HCT116 (cell line): Measurements from ENCODE around the gene CCDC28B. TPM values are rescaled to one million over a fixed set of nuclear protein-coding genes. Genes with fewer than 3 reads are reported as not detected.

Source experiments
- ATAC-seq: fragments of 200-7000 bp; cut with Tn5 transposase; 2 replicates; pipeline ENCODE4 v1.9.1; 2020; ENCODE audit warnings: mild to moderate bottlenecking, moderate library complexity
- BruUV-seq: library from RNA; stranded (reverse); fragments of 400-500 nt; replicated peaks from 2 replicates; lab custom pipeline; 2021; lab: Mats Ljungman, UMichigan
- CTCF ChIA-PET: fragments of 300-600 bp; sonication (Branson Sonifier 250); formaldehyde crosslinking; loops from one replicate; lab custom pipeline; 2021; ENCODE audit warnings: antibody characterized with exemption; lab: Charles Lee
- POLR2A ChIA-PET: fragments of 300-600, 350-600 bp; sonication (Branson Sonifier 250); formaldehyde crosslinking; loops from one replicate; lab custom pipeline; 2021; ENCODE audit warnings: antibody characterized with exemption; lab: Charles Lee
- RAD21 ChIA-PET, 2 experiments: fragments of 300-600 bp; sonication (Branson Sonifier 250); formaldehyde crosslinking; loops; one replicate each; lab custom pipeline; 2023; ENCODE audit warnings: low total read pairs in 2 of 2; ENCODE audit not compliant: uncharacterized antibody in 2 of 2, unreplicated experiment in 2 of 2, low non-redundant PET in 1 of 2; lab: Charles Lee
- DNase-seq: peaks from one replicate; pipeline ENCODE4 v3.0.0-alpha.2; 2010; ENCODE audit warnings: low read depth, low spot score
- H2AFZ ChIP-seq: fragments of 200-600 bp; shearing (Covaris generic), sonication (generic); 2 replicates; pipeline ENCODE4 v1.6.1; 2017; ENCODE audit warnings: low read depth, mixed run types, mixed read lengths, antibody characterized with exemption, low read length; ENCODE audit not compliant: poor library complexity, severe bottlenecking
- H3K27ac ChIP-seq: 2 replicates; pipeline ENCODE4 v1.5.1; 2012; ENCODE audit warnings: low read depth, low read length
- H3K27me3 ChIP-seq: fragments of 200-600 bp; sonication (generic); 2 replicates; pipeline ENCODE4 v1.6.1; 2016; ENCODE audit warnings: mixed run types, low read length, mixed read lengths; ENCODE audit not compliant: insufficient read depth
- H3K36me3 ChIP-seq, 2 experiments: fragments of 200-500 bp in 1 of 2; fragments of 200-600 bp in 1 of 2; sonication (Bioruptor generic) in 1 of 2; sonication (generic) in 1 of 2; 2 replicates each; pipeline versions ENCODE4 v1.5.1 to v1.6.1; 2014 to 2016; ENCODE audit warnings: low read length in 2 of 2, inconsistent platforms in 1 of 2, mixed read lengths in 1 of 2, mixed run types in 1 of 2; ENCODE audit not compliant: insufficient read depth in 2 of 2, control insufficient read depth in 1 of 2
- H3K4me1 ChIP-seq, 2 experiments: fragments of 200-600 bp in 1 of 2; sonication (generic) in 1 of 2; 2 replicates each; pipeline versions ENCODE4 v1.5.1 to v1.6.1; 2012 to 2017; ENCODE audit warnings: low read length in 2 of 2, inconsistent platforms in 1 of 2, mild to moderate bottlenecking in 1 of 2, mixed read lengths in 1 of 2, mixed run types in 1 of 2, moderate library complexity in 1 of 2; ENCODE audit not compliant: insufficient read depth in 2 of 2, control insufficient read depth in 1 of 2
- H3K4me2 ChIP-seq: fragments of 200-600 bp; sonication (generic); 2 replicates; pipeline ENCODE4 v1.6.1; 2017; ENCODE audit warnings: mixed run types, low read length, mixed read lengths
- H3K4me3 ChIP-seq, 2 experiments: fragments of 200-600 bp in 1 of 2; sonication (generic) in 1 of 2; replicated peaks in 1 of 2; 2 replicates each; pipeline ENCODE4 v1.5.1; 2011 to 2016; ENCODE audit warnings: low read length in 2 of 2, control low read depth in 1 of 2, low read depth in 1 of 2, mild to moderate bottlenecking in 1 of 2, mixed read lengths in 1 of 2, mixed run types in 1 of 2
- H3K79me2 ChIP-seq: fragments of 200-600 bp; sonication (generic); 2 replicates; pipeline ENCODE4 v1.6.1; 2017; ENCODE audit warnings: mild to moderate bottlenecking, mixed run types, low read length, moderate library complexity, mixed read lengths; ENCODE audit not compliant: insufficient read depth
- H3K9ac ChIP-seq: fragments of 200-600 bp; sonication (generic); 2 replicates; pipeline ENCODE4 v1.6.1; 2016; ENCODE audit warnings: low read length, mixed read lengths
- H3K9me2 ChIP-seq: fragments of 200-600 bp; sonication (generic), shearing (Covaris generic); 2 replicates; pipeline ENCODE4 v1.6.1; 2017; ENCODE audit warnings: mixed run types, mild to moderate bottlenecking, moderate library complexity; ENCODE audit not compliant: insufficient read depth
- H3K9me3 ChIP-seq, 2 experiments: fragments of 200-500 bp in 1 of 2; fragments of 200-600 bp in 1 of 2; sonication (Bioruptor generic) in 1 of 2; sonication (generic) in 1 of 2; 2 replicates each; pipeline ENCODE4 v1.6.1; 2014 to 2017; ENCODE audit warnings: low read length in 2 of 2, mixed read lengths in 2 of 2, inconsistent platforms in 1 of 2, low read depth in 1 of 2, mild to moderate bottlenecking in 1 of 2, mixed run types in 1 of 2, moderate library complexity in 1 of 2; ENCODE audit not compliant: control insufficient read depth in 1 of 2, insufficient read depth in 1 of 2
- H4K20me1 ChIP-seq: fragments of 200-600 bp; sonication (generic), shearing (Covaris generic); 2 replicates; pipeline ENCODE4 v1.6.1; 2017; ENCODE audit warnings: mixed run types, mild to moderate bottlenecking, moderate library complexity; ENCODE audit not compliant: insufficient read depth
- CEBPB ChIP-seq: IDR thresholded peaks from 2 replicates; pipeline ENCODE4 v1.6.1; 2012; ENCODE audit warnings: low read depth
- JUND ChIP-seq: IDR thresholded peaks from 2 replicates; pipeline ENCODE4 v1.6.1; 2012
- RAD21 ChIP-seq: IDR thresholded peaks from 2 replicates; pipeline ENCODE4 v1.6.1; 2012; ENCODE audit warnings: low read depth, mild to moderate bottlenecking
- TCF7L2 ChIP-seq: IDR thresholded peaks from 2 replicates; pipeline ENCODE4 v1.7.0; 2011; ENCODE audit warnings: borderline replicate concordance, inconsistent platforms; ENCODE audit not compliant: insufficient read depth, insufficient read length; ENCODE audit errors: extremely low read depth
- YY1 ChIP-seq: IDR thresholded peaks from 2 replicates; pipeline ENCODE4 v1.6.1; 2011; ENCODE audit warnings: low read length, low read depth, moderate library complexity, mild to moderate bottlenecking; ENCODE audit not compliant: insufficient replicate concordance; ENCODE audit errors: extremely low read depth
- ZFX ChIP-seq: fragments of 450-650 bp; IDR thresholded peaks from 2 replicates; pipeline ENCODE4 v1.6.1; 2017
- intact Hi-C: fragments of 100-400 bp; cut with micrococcal nuclease; formaldehyde crosslinking; loops from 2 replicates; pipeline ENCODE4 v1.10.0; 2022
- total RNA-seq: library from RNA; stranded (reverse); gene quantifications from one replicate; pipeline ENCODE4 v1.2.1, GENCODE V29; 2021; ENCODE audit not compliant: unreplicated experiment
- TF ChIP-seq, protein P1 (sequence below), 3 experiments: fragments of 200-600 bp in 1 of 3; sonication (generic) in 1 of 3; IDR thresholded peaks in 2 of 3; conservative IDR thresholded peaks in 1 of 3; 2 replicates each; pipeline ENCODE4 v1.5.1; 2012 to 2017; ENCODE audit warnings: low read depth in 2 of 3, low read length in 2 of 3, antibody characterized with exemption in 1 of 3, borderline replicate concordance in 1 of 3, control low read depth in 1 of 3, mild to moderate bottlenecking in 1 of 3, mixed read lengths in 1 of 3, mixed run types in 1 of 3, moderate library complexity in 1 of 3; ENCODE audit not compliant: insufficient read depth in 1 of 3
- TF ChIP-seq, protein P2 (sequence below): IDR thresholded peaks from 2 replicates; pipeline ENCODE4 v1.6.1; 2012
- TF ChIP-seq, protein P3 (sequence below): IDR thresholded peaks from 2 replicates; pipeline ENCODE4 v1.6.1; 2012

CCDC28B gene
- total RNA-seq, 1 experiment from 2014 or later: 5.9 TPM

DNA sequence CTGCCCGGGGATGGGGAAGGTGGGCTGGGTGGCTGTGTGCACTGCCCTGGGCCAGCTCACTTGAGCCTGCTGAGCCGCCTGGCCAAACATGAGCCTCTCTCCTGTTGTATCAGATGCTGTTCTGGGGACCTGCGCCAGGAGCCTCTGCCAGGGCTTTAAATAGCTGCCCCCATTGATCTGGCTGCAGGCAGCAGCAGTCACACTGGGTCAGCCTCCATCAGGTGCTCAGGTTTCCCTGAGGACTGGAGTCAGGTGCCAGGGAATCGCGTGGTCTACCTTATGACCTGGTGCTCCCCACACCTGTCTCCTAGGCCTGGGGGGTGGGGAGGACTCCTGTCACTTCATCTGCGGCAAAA is 700 bp upstream of the CCDC28B start:
- RAD21 ChIA-PET: no interaction called here
- CTCF ChIA-PET: interaction anchor here (1.4 kb wide), 1 partner anchor 16 kb away, joined by 3 read pairs; no protein-coding TSS in a partner anchor
- intact Hi-C loops: no loop called here
- TF ChIP-seq ZFX: no peak
- no peak for TF ChIP-seq TCF7L2
- TF ChIP-seq YY1: no peak
- TF ChIP-seq, protein P1, sequence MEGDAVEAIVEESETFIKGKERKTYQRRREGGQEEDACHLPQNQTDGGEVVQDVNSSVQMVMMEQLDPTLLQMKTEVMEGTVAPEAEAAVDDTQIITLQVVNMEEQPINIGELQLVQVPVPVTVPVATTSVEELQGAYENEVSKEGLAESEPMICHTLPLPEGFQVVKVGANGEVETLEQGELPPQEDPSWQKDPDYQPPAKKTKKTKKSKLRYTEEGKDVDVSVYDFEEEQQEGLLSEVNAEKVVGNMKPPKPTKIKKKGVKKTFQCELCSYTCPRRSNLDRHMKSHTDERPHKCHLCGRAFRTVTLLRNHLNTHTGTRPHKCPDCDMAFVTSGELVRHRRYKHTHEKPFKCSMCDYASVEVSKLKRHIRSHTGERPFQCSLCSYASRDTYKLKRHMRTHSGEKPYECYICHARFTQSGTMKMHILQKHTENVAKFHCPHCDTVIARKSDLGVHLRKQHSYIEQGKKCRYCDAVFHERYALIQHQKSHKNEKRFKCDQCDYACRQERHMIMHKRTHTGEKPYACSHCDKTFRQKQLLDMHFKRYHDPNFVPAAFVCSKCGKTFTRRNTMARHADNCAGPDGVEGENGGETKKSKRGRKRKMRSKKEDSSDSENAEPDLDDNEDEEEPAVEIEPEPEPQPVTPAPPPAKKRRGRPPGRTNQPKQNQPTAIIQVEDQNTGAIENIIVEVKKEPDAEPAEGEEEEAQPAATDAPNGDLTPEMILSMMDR (IDR thresholded peaks at IDR 0.05 in 2 of 3, conservative IDR thresholded peaks at IDR 0.05 in 1 of 3; ENCODE audit: borderline replicate concordance in 1 of 3, insufficient read depth in 1 of 3, low read depth in 2 of 3, low read length in 2 of 3): no peak
- TF ChIP-seq, protein P2, sequence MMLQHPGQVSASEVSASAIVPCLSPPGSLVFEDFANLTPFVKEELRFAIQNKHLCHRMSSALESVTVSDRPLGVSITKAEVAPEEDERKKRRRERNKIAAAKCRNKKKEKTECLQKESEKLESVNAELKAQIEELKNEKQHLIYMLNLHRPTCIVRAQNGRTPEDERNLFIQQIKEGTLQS: no peak
- TF ChIP-seq RAD21: no peak
- TF ChIP-seq JUND: no peak
- no peak for TF ChIP-seq CEBPB
- TF ChIP-seq, protein P3, sequence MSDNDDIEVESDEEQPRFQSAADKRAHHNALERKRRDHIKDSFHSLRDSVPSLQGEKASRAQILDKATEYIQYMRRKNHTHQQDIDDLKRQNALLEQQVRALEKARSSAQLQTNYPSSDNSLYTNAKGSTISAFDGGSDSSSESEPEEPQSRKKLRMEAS: no peak
- TF ChIP-seq, all 23 proteins: peak for 0
- POLR2A ChIA-PET: no interaction called here
- Histone ChIP-seq H3K27me3 (no peaks in the 10 kb centered on the region), H3K9me2 (no peaks in the 10 kb centered on the region), H3K4me2 (peak overlapping the region; percentile 71), H3K27ac (no peak overlapping the region), H3K4me3 (no peak overlapping the region), H4K20me1 (no peaks in the 10 kb centered on the region), H2AFZ (no peak overlapping the region), H3K9me3 (no peaks in the 10 kb centered on the region), H3K36me3 (peaks cover 5 to 26% of the 10 kb centered on the region in 2 experiments), H3K4me1 (peaks cover 5 to 21% of the 10 kb centered on the region in 2 experiments; a peak in 3 of 4 replicates), H3K79me2 (no peaks in the 10 kb centered on the region), H3K9ac (0 out of 2 replicates have a peak overlapping the region, but pooled peaks have one; percentile 47)
- BruUV-seq: no TSS peak
- DNase-seq (no peak), ATAC-seq (0 out of 2 replicates have a peak, but pooled peaks have one; percentile 6)
